Measurements from ENCODE around the gene TCF12.

TCF12 gene

DNA sequence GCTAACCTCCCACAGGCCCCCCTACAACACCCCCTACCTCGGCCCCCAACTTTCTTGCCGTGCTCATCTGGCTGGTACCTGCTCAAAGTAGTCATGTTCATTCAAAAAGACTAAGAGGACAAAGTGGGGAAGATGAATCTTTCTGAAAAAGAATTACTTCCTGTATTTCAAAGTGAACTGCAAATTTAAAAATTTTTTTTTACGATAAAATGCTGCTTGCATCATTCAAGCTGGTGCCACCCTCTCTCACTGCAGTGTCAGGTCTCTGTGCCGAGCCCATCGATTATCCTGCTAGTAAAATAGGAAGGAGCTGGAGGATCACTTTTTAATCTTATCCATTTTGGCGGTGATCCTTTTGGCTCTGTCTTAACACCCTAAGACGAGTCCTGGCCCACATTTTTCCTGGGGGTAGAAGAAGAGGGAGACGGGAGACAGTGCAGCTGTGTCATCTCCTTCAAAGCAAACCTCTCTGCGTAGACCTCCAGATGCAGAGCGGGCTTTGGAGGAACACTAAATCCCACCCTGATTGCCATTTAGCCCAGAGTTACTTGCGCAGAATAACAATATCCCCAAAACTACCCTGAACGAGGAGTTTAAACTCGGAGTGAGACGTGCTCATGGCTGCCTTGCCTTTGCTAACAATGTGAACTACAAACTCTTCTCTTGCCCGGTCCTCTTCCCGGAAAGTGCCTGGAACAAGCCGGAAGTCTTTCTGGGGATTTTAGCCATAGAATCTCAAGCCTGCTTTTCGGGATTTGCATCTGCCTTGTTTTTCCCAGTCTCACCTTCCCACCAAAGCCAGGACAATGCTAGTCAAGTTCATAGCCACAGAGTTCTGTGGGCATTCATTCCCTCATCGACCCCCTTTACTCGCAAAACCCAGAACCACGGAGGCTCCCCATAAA, 391.7 kb downstream of the TCF12 start:
- DNase-seq: no peak
- ATAC-seq: no peak
- no peaks in the 10 kb centered on the region for H3K4me1 Mint-ChIP-seq
- H3K9me3 Mint-ChIP-seq: no peaks in the 10 kb centered on the region
- H3K4me3 Mint-ChIP-seq: no peak overlapping the region
- H3K27ac Mint-ChIP-seq: no peak overlapping the region
- peaks cover 7% of the 10 kb centered on the region for H3K27me3 Mint-ChIP-seq
- no peaks in the 10 kb centered on the region for H3K36me3 Mint-ChIP-seq (ENCODE audit: low read depth)

- no peaks in the 10 kb centered on the region for H3K4me1 Mint-ChIP-seq
- no peaks in the 10 kb centered on the region for H3K36me3 Mint-ChIP-seq (ENCODE audit: low read depth)
- no peaks in the 10 kb centered on the region for H3K9me3 Mint-ChIP-seq
- no peak overlapping the region for H3K4me3 Mint-ChIP-seq
- no peak overlapping the region for H3K27ac Mint-ChIP-seq
- ATAC-seq (no peak), DNase-seq (no peak)
- H3K27me3 Mint-ChIP-seq: peaks cover 5% of the 10 kb centered on the region
These were observed 392.4 kb downstream of the TCF12 start for GRCh38 chr15:57310876-57311275.

DNA sequence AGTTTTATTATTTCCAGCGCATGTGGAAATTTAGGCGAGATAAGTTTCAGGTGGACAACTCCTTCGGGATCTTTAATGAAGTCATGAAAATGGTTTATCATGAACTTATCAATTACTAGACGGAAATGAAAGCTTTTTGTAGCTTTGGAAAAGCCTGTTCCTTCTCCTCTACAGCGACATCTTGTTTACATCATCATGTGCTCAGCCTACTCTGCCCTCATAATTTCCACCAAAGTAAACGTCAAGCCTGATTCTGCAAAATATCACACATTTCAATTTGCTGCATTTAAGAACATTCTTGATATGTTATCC, 393.5 kb downstream of the TCF12 start:
- DNase-seq (no peak), ATAC-seq (no peak)
- H3K27me3 Mint-ChIP-seq: no peaks in the 10 kb centered on the region
- no peaks in the 10 kb centered on the region for H3K36me3 Mint-ChIP-seq (ENCODE audit: low read depth)
- no peak overlapping the region for H3K4me3 Mint-ChIP-seq
- H3K27ac Mint-ChIP-seq: no peak overlapping the region
- H3K4me1 Mint-ChIP-seq: no peaks in the 10 kb centered on the region
- no peaks in the 10 kb centered on the region for H3K9me3 Mint-ChIP-seq

DNA sequence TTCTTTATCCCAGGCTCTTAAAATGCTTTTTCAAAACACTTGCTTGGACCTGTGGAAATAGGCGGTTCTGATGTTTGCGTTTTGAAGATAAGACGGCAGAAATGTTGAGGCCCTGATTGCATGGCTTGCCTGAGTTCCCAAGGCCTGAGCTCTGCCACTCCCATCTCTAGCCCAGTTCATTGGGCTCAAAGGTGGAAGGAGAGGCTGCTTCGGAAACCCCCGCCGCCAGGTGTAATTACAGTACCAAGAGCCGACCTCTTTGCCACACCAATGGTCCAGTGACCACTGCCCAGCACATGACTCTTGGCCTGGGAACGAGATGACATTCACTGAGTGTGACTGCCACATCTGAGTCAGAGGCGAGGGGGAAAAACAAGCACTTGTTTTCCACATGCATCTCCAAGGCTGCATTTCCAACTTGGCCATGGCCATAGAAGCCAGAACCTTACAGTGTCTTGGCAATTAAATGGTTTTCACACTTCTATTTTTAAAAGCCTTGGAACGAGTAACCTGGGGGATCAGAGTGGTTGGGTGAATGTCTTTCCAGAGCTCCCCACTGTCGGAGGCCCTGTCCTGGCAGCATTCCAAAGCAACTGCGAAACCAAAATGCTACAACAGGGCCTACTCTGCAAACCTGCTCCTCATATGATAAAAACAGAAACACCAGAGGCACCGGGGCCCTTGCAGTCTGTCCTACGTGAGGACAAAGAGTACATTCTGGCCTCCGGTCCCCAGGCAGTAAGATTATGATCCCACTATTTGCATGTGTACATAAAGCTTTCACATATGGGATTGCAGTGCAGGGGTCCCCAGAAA, 394.1 kb downstream of the TCF12 start:
- Mint-ChIP-seq H3K27me3 (no peaks in the 10 kb centered on the region), H3K4me1 (no peaks in the 10 kb centered on the region), H3K27ac (no peak overlapping the region), H3K4me3 (no peak overlapping the region), H3K9me3 (no peaks in the 10 kb centered on the region), H3K36me3 (ENCODE audit: low read depth) (no peaks in the 10 kb centered on the region)
- DNase-seq (no peak), ATAC-seq (no peak)

GRCh38 chr15:57313134-57313483, 394.7 kb downstream of the TCF12 start:
- no peaks in the 10 kb centered on the region for H3K4me1 Mint-ChIP-seq
- H3K27ac Mint-ChIP-seq: no peak overlapping the region
- DNase-seq (no peak), ATAC-seq (no peak)
- no peaks in the 10 kb centered on the region for H3K27me3 Mint-ChIP-seq
- H3K9me3 Mint-ChIP-seq: no peaks in the 10 kb centered on the region
- no peak overlapping the region for H3K4me3 Mint-ChIP-seq
- no peaks in the 10 kb centered on the region for H3K36me3 Mint-ChIP-seq (ENCODE audit: low read depth)

DNA sequence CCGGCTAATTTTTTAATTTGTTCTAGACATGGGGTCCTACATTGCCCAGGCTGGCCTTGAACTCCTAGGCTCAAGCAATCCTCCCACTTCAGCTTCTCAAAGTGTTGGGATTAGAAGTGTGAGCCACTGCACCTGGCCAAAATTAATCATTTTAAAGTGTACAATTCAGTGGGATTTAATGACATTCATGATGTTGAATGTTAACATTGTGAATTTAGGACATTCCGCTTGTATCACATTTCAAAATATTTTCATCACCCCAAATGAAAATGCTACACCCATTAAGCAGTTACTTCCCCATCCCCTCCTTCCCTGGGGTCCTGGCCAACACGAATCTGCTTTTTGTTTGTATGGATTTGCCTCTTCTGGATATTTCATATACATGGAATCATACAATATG, 395.8 kb downstream of the TCF12 start:
- H3K4me3 Mint-ChIP-seq: no peak overlapping the region
- DNase-seq (no peak), ATAC-seq (no peak)
- no peaks in the 10 kb centered on the region for H3K4me1 Mint-ChIP-seq
- no peaks in the 10 kb centered on the region for H3K9me3 Mint-ChIP-seq
- H3K27me3 Mint-ChIP-seq: no peaks in the 10 kb centered on the region
- no peaks in the 10 kb centered on the region for H3K36me3 Mint-ChIP-seq (ENCODE audit: low read depth)
- H3K27ac Mint-ChIP-seq: no peak overlapping the region

GRCh38 chr15:57316451-57316850, 398.0 kb downstream of the TCF12 start:
- DNase-seq (no peak), ATAC-seq (no peak)
- Mint-ChIP-seq H3K27ac (no peak overlapping the region), H3K4me1 (peaks cover 3% of the 10 kb centered on the region), H3K4me3 (no peak overlapping the region), H3K36me3 (ENCODE audit: low read depth) (no peaks in the 10 kb centered on the region), H3K27me3 (no peaks in the 10 kb centered on the region), H3K9me3 (no peaks in the 10 kb centered on the region)

GRCh38 chr15:57319226-57319918, 400.9 kb downstream of the TCF12 start:
- H3K27ac Mint-ChIP-seq: no peak overlapping the region
- DNase-seq: no peak
- H3K36me3 Mint-ChIP-seq (ENCODE audit: low read depth): no peaks in the 10 kb centered on the region
- no peak for ATAC-seq
- H3K4me1 Mint-ChIP-seq: peaks cover 3% of the 10 kb centered on the region
- no peaks in the 10 kb centered on the region for H3K27me3 Mint-ChIP-seq
- H3K9me3 Mint-ChIP-seq: no peaks in the 10 kb centered on the region
- H3K4me3 Mint-ChIP-seq: no peak overlapping the region

GRCh38 chr15:57319919-57320560, 401.6 kb downstream of the TCF12 start:
- H3K27me3 Mint-ChIP-seq: no peaks in the 10 kb centered on the region
- ATAC-seq: no peak
- H3K36me3 Mint-ChIP-seq (ENCODE audit: low read depth): no peaks in the 10 kb centered on the region
- no peak for DNase-seq
- H3K4me3 Mint-ChIP-seq: no peak overlapping the region
- H3K4me1 Mint-ChIP-seq: peaks cover 4% of the 10 kb centered on the region
- no peak overlapping the region for H3K27ac Mint-ChIP-seq
- no peaks in the 10 kb centered on the region for H3K9me3 Mint-ChIP-seq

GRCh38 chr15:57320631-57321220, 402.3 kb downstream of the TCF12 start:
- no peak overlapping the region for H3K4me3 Mint-ChIP-seq
- DNase-seq (no peak), ATAC-seq (no peak)
- H3K36me3 Mint-ChIP-seq (ENCODE audit: low read depth): no peaks in the 10 kb centered on the region
- peaks cover 4% of the 10 kb centered on the region for H3K4me1 Mint-ChIP-seq
- H3K27me3 Mint-ChIP-seq: no peaks in the 10 kb centered on the region
- no peak overlapping the region for H3K27ac Mint-ChIP-seq
- H3K9me3 Mint-ChIP-seq: no peaks in the 10 kb centered on the region

- H3K4me3 Mint-ChIP-seq: no peak overlapping the region
- no peak for DNase-seq
- H3K36me3 Mint-ChIP-seq (ENCODE audit: low read depth): no peaks in the 10 kb centered on the region
- no peak for ATAC-seq
- peaks cover 4% of the 10 kb centered on the region for H3K4me1 Mint-ChIP-seq
- no peak overlapping the region for H3K27ac Mint-ChIP-seq
- no peaks in the 10 kb centered on the region for H3K9me3 Mint-ChIP-seq
- no peaks in the 10 kb centered on the region for H3K27me3 Mint-ChIP-seq
These were observed 403.0 kb downstream of the TCF12 start for GRCh38 chr15:57321485-57321884.

GRCh38 chr15:57321973-57322601, 403.6 kb downstream of the TCF12 start:
- no peak overlapping the region for H3K27ac Mint-ChIP-seq

DNA sequence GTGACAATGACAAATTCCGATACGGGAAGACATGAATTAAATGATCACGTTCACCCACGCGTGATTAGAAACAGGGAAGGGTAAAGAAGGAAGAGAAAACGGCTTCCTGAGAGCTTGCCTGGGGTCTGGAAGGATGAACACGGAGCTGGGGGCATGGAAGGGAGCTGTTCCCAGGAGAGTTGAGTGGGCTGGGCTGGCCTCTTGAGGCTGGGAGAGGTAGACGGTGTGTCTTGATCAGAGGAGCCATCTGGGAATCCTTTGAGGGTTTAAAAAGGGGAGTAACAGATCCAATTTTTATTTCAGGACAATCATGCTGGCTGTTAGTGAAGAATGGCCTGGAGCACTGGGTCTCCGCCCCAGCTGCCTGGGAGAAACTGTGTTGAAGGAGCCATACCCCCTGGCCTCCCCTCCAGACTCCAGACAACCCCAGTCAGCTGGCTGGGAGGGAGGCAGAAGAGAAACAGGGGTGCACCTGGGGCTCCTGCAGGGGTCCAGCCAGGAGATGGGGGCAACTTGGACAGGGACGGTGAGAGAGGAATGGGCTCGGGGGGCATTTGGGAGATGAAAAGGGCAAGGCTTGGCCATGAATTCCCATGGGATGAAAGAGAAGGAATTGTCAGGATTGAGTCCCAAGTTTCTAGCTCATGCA, 404.3 kb downstream of the TCF12 start:
- DNase-seq: no peak
- no peaks in the 10 kb centered on the region for H3K9me3 Mint-ChIP-seq
- ATAC-seq: no peak
- no peak overlapping the region for H3K4me3 Mint-ChIP-seq
- no peak overlapping the region for H3K27ac Mint-ChIP-seq
- no peaks in the 10 kb centered on the region for H3K36me3 Mint-ChIP-seq (ENCODE audit: low read depth)
- H3K27me3 Mint-ChIP-seq: no peaks in the 10 kb centered on the region
- H3K4me1 Mint-ChIP-seq: peaks cover 4% of the 10 kb centered on the region

More at GRCh38 chr15:57321973-57322601, 403.6 kb downstream of the TCF12 start:
- no peak for DNase-seq
- Mint-ChIP-seq H3K4me1 (peaks cover 4% of the 10 kb centered on the region), H3K27me3 (no peaks in the 10 kb centered on the region), H3K9me3 (no peaks in the 10 kb centered on the region), H3K36me3 (ENCODE audit: low read depth) (no peaks in the 10 kb centered on the region), H3K4me3 (no peak overlapping the region)
- no peak for ATAC-seq

All from activated naive CD8-positive, alpha-beta T cell treated with anti-CD3 and anti-CD28 coated beads, Interleukin-2, amount 50 U/mL, for 24 hours (primary cell).